Lower lobe of right lung (tissue), 2 donors: Measurements from ENCODE around the gene ARSG. TPM values are rescaled to one million over a fixed set of nuclear protein-coding genes. Genes with fewer than 3 reads are reported as not detected.
"Not testable (repeated sequence)": the region's sequence is repeated elsewhere in the genome, so short reads cannot be mapped to it uniquely, and the experiment has no call there.

Experiments used
- ATAC-seq, 2 donors: fragments of 200-7000 bp; cut with Tn5 transposase; one replicate each; pipeline ENCODE4 v1.9.1; 2020 to 2022; ENCODE audit warnings: mild to moderate bottlenecking in 2 of 2, moderate library complexity in 2 of 2
- DNase-seq: peaks from one replicate; pipeline ENCODE4 v3.0.0-alpha.2; 2020
- H3K27ac ChIP-seq: fragments of 200-600 bp; one replicate; pipeline ENCODE4 v1.8.0; 2022
- H3K27me3 ChIP-seq: fragments of 200-600 bp; one replicate; pipeline ENCODE4 v1.8.0; 2022; ENCODE audit warnings: low read depth
- H3K36me3 ChIP-seq: fragments of 200-600 bp; one replicate; pipeline ENCODE4 v1.8.0; 2022; ENCODE audit warnings: mild to moderate bottlenecking
- H3K4me1 ChIP-seq: fragments of 200-600 bp; one replicate; pipeline ENCODE4 v1.8.0; 2022
- H3K4me3 ChIP-seq: fragments of 200-600 bp; one replicate; pipeline ENCODE4 v1.8.0; 2022; ENCODE audit warnings: mild to moderate bottlenecking
- H3K9me3 ChIP-seq: fragments of 200-600 bp; one replicate; pipeline ENCODE4 v1.8.0; 2022
- intact Hi-C: fragments of 100-400 bp; cut with DNase I; formaldehyde crosslinking; loops from one replicate; pipeline ENCODE4 v1.11.0; 2022
- total RNA-seq: library from RNA; stranded (reverse); fragmentation: NEBNext Ultra II Directional; extraction: Animal tissue kit (Norgen Biotek cat#: 25700); gene quantifications from one replicate; pipeline ENCODE4 v1.2.1, GENCODE V29; 2021
- TF ChIP-seq, protein P1 (sequence below): fragments of 200-600 bp; IDR thresholded peaks from one replicate; pipeline ENCODE4 v1.8.0; 2022; ENCODE audit warnings: antibody characterized with exemption, mild to moderate bottlenecking
- donor health status: DM: no; HTN: yes; CAD: no; lungs with severe emphysema.

ARSG gene
- total RNA-seq, 1 donor from 2014 or later: 4.2 TPM

DNA sequence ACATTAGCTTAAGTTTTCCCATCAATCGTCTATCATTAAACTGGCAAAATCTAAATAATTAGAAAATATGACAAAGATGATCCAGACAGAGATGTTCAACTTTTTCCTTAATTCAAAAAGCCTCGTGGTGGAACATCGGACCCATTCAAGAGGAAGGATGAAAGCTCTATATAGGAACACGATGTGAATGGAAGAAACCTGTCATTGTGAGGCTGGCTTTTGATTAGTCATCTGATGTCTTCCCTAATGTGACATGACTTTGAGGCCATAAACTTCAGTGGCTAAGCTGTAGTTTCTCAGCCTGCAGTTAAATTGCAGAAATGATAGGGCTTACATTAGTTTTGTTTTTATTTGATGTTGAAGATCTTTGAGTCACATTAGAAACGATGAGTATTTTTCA, 42.4 kb upstream of the ARSG start:
- peak overlapping the region; percentile 91 for H3K4me3 ChIP-seq
- intact Hi-C loops: no loop called here

DNA sequence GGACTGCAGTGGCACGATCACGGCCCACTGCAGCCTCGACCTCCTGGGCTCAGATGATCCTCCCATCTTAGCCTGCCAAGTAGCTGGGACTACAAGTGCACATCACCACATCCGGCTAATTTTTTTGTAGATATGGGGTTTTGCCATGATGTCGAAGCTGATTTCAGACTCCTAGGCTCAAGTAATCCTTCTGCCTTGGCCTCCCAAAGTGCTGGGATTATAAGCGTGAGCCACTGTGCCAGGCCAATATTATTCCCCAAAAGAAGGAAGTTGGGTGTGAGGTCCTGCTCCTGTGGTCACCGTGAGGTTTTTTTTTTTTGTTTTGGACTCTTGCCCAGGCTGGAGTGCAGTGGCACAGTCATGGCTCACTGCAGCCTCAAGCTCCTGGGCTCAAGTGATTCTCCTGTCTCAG, 41.9 kb upstream of the ARSG start:
- H3K27ac ChIP-seq: peak overlapping the region; percentile 99
- intact Hi-C loops: no loop called here

More for the DNA sequence above, 42.4 kb upstream of the ARSG start:
- no peaks in the 10 kb centered on the region for H3K27me3 ChIP-seq
- peak overlapping the region; percentile 99 for H3K27ac ChIP-seq
- H3K36me3 ChIP-seq: peaks cover 21% of the 10 kb centered on the region
- no peaks in the 10 kb centered on the region for H3K9me3 ChIP-seq
- peaks cover 22% of the 10 kb centered on the region for H3K4me1 ChIP-seq
- ATAC-seq (no peak), DNase-seq (no peak)
- TF ChIP-seq, protein P1, sequence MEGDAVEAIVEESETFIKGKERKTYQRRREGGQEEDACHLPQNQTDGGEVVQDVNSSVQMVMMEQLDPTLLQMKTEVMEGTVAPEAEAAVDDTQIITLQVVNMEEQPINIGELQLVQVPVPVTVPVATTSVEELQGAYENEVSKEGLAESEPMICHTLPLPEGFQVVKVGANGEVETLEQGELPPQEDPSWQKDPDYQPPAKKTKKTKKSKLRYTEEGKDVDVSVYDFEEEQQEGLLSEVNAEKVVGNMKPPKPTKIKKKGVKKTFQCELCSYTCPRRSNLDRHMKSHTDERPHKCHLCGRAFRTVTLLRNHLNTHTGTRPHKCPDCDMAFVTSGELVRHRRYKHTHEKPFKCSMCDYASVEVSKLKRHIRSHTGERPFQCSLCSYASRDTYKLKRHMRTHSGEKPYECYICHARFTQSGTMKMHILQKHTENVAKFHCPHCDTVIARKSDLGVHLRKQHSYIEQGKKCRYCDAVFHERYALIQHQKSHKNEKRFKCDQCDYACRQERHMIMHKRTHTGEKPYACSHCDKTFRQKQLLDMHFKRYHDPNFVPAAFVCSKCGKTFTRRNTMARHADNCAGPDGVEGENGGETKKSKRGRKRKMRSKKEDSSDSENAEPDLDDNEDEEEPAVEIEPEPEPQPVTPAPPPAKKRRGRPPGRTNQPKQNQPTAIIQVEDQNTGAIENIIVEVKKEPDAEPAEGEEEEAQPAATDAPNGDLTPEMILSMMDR: no peak

DNA sequence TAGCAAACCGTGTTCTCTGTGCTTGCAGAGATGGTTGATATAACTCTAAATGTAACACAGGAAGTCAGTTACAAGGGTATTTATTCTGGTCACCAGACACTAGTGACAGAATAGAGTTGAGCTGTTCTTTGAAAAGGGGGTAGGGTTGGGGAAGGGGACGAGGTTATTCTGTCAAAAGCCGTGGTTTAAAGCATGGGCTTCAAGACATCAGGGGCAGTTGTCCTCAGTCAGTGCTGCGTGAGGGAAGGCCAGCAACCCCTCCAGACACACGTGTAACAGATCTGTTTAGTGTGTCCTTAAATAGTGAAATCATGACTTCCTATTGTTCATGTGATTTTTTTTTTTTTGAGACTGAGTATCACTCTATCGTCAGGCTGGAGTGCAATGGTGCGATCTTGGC, 37.9 kb upstream of the ARSG start:
- H3K4me3 ChIP-seq, H3K27me3 ChIP-seq, H3K9me3 ChIP-seq, DNase-seq, H3K27ac ChIP-seq, ATAC-seq, intact Hi-C loops: not testable (repeated sequence)
- Histone ChIP-seq H3K36me3 (peaks cover 55% of the 10 kb centered on the region), H3K4me1 (peaks cover 33% of the 10 kb centered on the region)

More for the DNA sequence above, 41.9 kb upstream of the ARSG start:
- Histone ChIP-seq H3K9me3 (no peaks in the 10 kb centered on the region), H3K27me3 (no peaks in the 10 kb centered on the region), H3K4me3 (no peak overlapping the region), H3K36me3 (peaks cover 25% of the 10 kb centered on the region), H3K4me1 (peaks cover 27% of the 10 kb centered on the region)
- no peak for ATAC-seq
- DNase-seq: no peak
- TF ChIP-seq, protein P1: no peak

DNA sequence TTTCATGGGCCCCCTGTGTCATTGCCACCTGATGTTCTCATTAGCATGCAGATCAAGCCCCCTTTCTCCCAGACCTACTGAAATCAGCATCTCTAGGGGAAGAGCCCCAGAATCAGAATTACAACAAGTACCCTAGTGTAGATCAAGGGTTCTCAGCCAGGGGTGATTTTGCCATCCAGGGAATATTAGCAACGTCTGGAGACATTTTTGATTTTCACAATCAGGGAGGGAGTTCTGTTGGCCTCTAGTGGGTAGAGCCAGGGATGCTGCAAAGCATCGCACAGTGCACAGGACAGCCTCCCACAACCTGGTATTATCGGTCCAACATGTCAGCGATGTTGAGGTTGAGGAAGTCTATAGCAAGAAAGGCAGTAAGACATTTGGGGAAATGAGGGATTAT, 36.1 kb upstream of the ARSG start:
- Histone ChIP-seq H3K36me3 (peaks cover 55% of the 10 kb centered on the region), H3K4me3 (no peak overlapping the region), H3K27ac (no peak overlapping the region), H3K9me3 (no peaks in the 10 kb centered on the region), H3K27me3 (no peaks in the 10 kb centered on the region), H3K4me1 (peaks cover 24% of the 10 kb centered on the region)
- TF ChIP-seq, protein P1: no peak
- intact Hi-C loops: no loop called here
- DNase-seq: no peak
- ATAC-seq: no peak

DNA sequence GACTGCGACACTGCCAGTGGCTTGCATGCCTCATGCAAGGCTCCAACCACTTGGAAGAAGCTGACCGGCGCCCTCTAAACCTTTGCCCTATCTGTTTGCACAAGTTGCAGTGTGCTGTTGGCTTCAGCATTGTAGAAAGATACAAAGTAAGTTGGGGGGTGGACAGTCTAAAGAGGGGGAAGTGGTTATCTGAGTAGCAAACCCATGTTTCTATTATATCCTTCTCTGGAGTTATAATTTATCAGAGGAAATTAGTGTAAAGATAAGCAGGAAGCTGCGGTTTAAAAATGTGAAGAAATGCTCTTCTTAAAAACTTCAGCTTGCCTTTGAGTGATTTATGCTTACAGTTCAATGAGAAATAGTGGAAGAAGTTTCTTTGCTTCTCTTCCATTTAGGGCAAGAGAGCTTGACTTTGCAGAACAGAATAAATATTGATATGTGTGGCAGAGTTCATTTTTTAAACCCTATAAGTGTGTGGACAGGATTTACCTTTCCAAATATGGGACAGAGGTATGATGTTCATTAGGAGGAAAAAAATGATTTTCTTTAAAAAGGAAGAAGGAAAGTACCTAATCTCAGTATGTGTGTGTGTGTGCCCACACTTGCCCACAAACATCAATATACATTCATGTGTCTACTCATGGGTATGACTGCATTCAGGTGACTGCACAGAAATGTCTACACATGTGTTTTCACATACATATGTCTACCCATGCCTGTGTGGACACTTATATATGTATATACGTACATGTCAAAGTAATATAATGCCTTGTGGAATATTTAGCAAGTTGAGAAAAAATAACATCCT, 35.4 kb upstream of the ARSG start:
- DNase-seq: no peak
- H3K36me3 ChIP-seq: peaks cover 50% of the 10 kb centered on the region
- no peak overlapping the region for H3K27ac ChIP-seq
- TF ChIP-seq, protein P1: no peak
- H3K27me3 ChIP-seq: no peaks in the 10 kb centered on the region
- H3K4me1 ChIP-seq: peaks cover 23% of the 10 kb centered on the region
- intact Hi-C loops: no loop called here
- peak in 1 of 2 donors; percentile 51 for ATAC-seq
- H3K4me3 ChIP-seq: no peak overlapping the region
- H3K9me3 ChIP-seq: no peaks in the 10 kb centered on the region

DNA sequence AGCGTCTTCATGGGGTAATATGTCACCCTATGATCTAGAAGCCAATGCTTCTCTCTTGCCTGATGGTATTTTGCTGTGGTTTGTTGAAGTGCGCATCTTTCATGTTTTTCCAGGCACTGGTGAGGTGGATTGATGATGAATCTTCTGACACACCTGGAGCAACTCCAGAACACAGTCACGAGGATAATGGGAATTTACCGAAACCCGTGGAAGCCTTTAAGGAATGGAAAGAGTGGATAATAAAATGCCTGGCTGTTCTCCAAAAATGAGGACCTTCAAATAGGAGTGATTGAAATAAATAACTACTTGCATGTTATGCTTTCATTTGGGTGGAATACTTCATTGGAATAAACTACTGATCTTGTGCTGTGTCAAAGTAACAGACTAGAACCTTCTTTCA, 34.6 kb upstream of the ARSG start:
- H3K4me3 ChIP-seq, H3K27ac ChIP-seq, ATAC-seq, H3K9me3 ChIP-seq, H3K27me3 ChIP-seq, DNase-seq, intact Hi-C loops: not testable (repeated sequence)
- peaks cover 23% of the 10 kb centered on the region for H3K4me1 ChIP-seq
- H3K36me3 ChIP-seq: peaks cover 43% of the 10 kb centered on the region
